ENCODE data around the gene NTRK2. TPM values are rescaled to one million over a fixed set of nuclear protein-coding genes. Genes with fewer than 3 reads are reported as not detected.
"Not testable (repeated sequence)": the region's sequence is repeated elsewhere in the genome, so short reads cannot be mapped to it uniquely, and the experiment has no call there.

NTRK2 gene
- total RNA-seq, 4 donors from 2014 or later: 1.1 to 7.3 (median 1.5) TPM

GRCh38 chr9:85061969-85062368 is 392.4 kb downstream of the NTRK2 start:
- Histone ChIP-seq H3K4me3 (no peak overlapping the region), H3K9me3 (no peaks in the 10 kb centered on the region), H3K4me1 (no peaks in the 10 kb centered on the region), H3K36me3 (no peaks in the 10 kb centered on the region), H3K27me3 (no peaks in the 10 kb centered on the region), H3K27ac (no peak overlapping the region)
- ATAC-seq (no peak), DNase-seq (no peak)
- TF ChIP-seq CTCF (IDR thresholded peaks at IDR 0.05 in 4 of 5, conservative IDR thresholded peaks at IDR 0.05 in 1 of 5): no peak
- TF ChIP-seq POLR2A (IDR thresholded peaks at IDR 0.05): no peak
- intact Hi-C loops (cut with DNase I; ENCODE audit: low total_unique reads) (no loop called here), in situ Hi-C loops (cut with MboI; ENCODE audit: low sequenced_read_pairs in 4 of 4) (no loop called here)

- TF ChIP-seq CTCF (IDR thresholded peaks at IDR 0.05 in 4 of 5, conservative IDR thresholded peaks at IDR 0.05 in 1 of 5): no peak
- no peak for TF ChIP-seq POLR2A (IDR thresholded peaks at IDR 0.05)
- ATAC-seq (no peak), DNase-seq (no peak)
- H3K36me3 ChIP-seq: no peaks in the 10 kb centered on the region
- no peak overlapping the region for H3K27ac ChIP-seq
- H3K9me3 ChIP-seq: no peaks in the 10 kb centered on the region
- intact Hi-C loops (cut with DNase I; ENCODE audit: low total_unique reads): no loop called here
- H3K27me3 ChIP-seq: no peaks in the 10 kb centered on the region
- H3K4me3 ChIP-seq: no peak overlapping the region
- no peaks in the 10 kb centered on the region for H3K4me1 ChIP-seq
- in situ Hi-C loops (cut with MboI; ENCODE audit: low sequenced_read_pairs in 4 of 4): no loop called here
These were observed 393.0 kb downstream of the NTRK2 start for GRCh38 chr9:85062385-85063022.

- intact Hi-C loops (cut with DNase I; ENCODE audit: low total_unique reads): no loop called here
These were observed 395.4 kb downstream of the NTRK2 start for GRCh38 chr9:85064811-85065371.

GRCh38 chr9:85067792-85068191 is 398.3 kb downstream of the NTRK2 start:
- intact Hi-C loops (cut with DNase I; ENCODE audit: low total_unique reads) (no loop called here), in situ Hi-C loops (cut with MboI; ENCODE audit: low sequenced_read_pairs in 4 of 4) (no loop called here)
- Histone ChIP-seq H3K27ac (no peak overlapping the region), H3K4me1 (no peaks in the 10 kb centered on the region), H3K36me3 (no peaks in the 10 kb centered on the region), H3K9me3 (no peaks in the 10 kb centered on the region), H3K4me3 (no peak overlapping the region), H3K27me3 (no peaks in the 10 kb centered on the region)
- no peak for DNase-seq
- TF ChIP-seq POLR2A (IDR thresholded peaks at IDR 0.05) (no peak), CTCF (IDR thresholded peaks at IDR 0.05 in 4 of 5, conservative IDR thresholded peaks at IDR 0.05 in 1 of 5) (no peak)
- ATAC-seq: no peak

More at GRCh38 chr9:85064811-85065371, 395.4 kb downstream of the NTRK2 start:
- Histone ChIP-seq H3K4me3 (no peak overlapping the region), H3K36me3 (no peaks in the 10 kb centered on the region), H3K4me1 (no peaks in the 10 kb centered on the region), H3K9me3 (no peaks in the 10 kb centered on the region), H3K27me3 (no peaks in the 10 kb centered on the region), H3K27ac (no peak overlapping the region)
- DNase-seq: no peak
- in situ Hi-C loops (cut with MboI; ENCODE audit: low sequenced_read_pairs in 4 of 4): no loop called here
- TF ChIP-seq CTCF (IDR thresholded peaks at IDR 0.05 in 4 of 5, conservative IDR thresholded peaks at IDR 0.05 in 1 of 5) (no peak), POLR2A (IDR thresholded peaks at IDR 0.05) (no peak)
- no peak for ATAC-seq

GRCh38 chr9:85069421-85069820 is 399.9 kb downstream of the NTRK2 start:
- in situ Hi-C loops (cut with MboI; ENCODE audit: low sequenced_read_pairs in 4 of 4): not testable (repeated sequence)

More at GRCh38 chr9:85069421-85069820, 399.9 kb downstream of the NTRK2 start:
- H3K27me3 ChIP-seq; intact Hi-C loops (cut with DNase I; ENCODE audit: low total_unique reads); H3K9me3 ChIP-seq; H3K36me3 ChIP-seq; H3K4me1 ChIP-seq; H3K27ac ChIP-seq; ATAC-seq; H3K4me3 ChIP-seq; DNase-seq: not testable (repeated sequence)
